GM12865 (cell line): ENCODE results near the gene CDHR3.
A peak's percentile ranks its signal among the peaks of the same experiment; 100 is the strongest.

Source experiments
- DNase-seq: peaks from one replicate; pipeline ENCODE4 v3.0.0; 2010; ENCODE audit warnings: low read depth
- H3K4me3 ChIP-seq: 2 replicates; pipeline ENCODE4 v1.5.1; 2011; ENCODE audit warnings: mild to moderate bottlenecking, low read depth, low read length, control low read depth
- TF ChIP-seq, protein P1 (sequence below): IDR thresholded peaks from 2 replicates; pipeline ENCODE4 v1.5.1; 2011; ENCODE audit warnings: low read length, control low read depth, low read depth, inconsistent platforms; ENCODE audit not compliant: insufficient read depth; ENCODE audit errors: missing control alignments

The CDHR3 gene

DNA sequence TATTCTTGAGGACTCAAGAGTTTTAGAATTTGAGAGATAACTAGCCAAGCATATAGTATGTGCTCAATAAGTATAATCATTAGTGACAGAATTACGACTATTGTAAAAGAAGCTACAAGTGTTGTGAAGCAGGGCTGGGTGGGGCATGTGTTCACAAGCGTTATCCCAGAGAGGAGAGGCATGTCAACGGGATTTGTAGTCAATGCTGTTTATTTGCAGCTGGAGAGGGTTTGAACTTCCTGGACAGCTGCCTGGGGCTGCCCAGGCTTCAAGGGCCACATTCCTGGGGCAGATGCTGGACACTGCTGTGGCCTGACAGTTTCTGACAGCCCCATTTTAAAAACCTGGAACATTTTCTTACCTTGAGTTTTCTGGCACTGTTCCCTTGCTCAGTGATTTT is 36.9 kb upstream of the CDHR3 start:
- TF ChIP-seq, protein P1, sequence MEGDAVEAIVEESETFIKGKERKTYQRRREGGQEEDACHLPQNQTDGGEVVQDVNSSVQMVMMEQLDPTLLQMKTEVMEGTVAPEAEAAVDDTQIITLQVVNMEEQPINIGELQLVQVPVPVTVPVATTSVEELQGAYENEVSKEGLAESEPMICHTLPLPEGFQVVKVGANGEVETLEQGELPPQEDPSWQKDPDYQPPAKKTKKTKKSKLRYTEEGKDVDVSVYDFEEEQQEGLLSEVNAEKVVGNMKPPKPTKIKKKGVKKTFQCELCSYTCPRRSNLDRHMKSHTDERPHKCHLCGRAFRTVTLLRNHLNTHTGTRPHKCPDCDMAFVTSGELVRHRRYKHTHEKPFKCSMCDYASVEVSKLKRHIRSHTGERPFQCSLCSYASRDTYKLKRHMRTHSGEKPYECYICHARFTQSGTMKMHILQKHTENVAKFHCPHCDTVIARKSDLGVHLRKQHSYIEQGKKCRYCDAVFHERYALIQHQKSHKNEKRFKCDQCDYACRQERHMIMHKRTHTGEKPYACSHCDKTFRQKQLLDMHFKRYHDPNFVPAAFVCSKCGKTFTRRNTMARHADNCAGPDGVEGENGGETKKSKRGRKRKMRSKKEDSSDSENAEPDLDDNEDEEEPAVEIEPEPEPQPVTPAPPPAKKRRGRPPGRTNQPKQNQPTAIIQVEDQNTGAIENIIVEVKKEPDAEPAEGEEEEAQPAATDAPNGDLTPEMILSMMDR: no peak
- DNase-seq: no peak
- H3K4me3 ChIP-seq: no peak overlapping the region

GRCh38 chr7:105931179-105931578 is 31.9 kb upstream of the CDHR3 start:
- no peak for DNase-seq
- TF ChIP-seq, protein P1: no peak
- no peak overlapping the region for H3K4me3 ChIP-seq

- TF ChIP-seq, protein P1: no peak
- no peak for DNase-seq
- H3K4me3 ChIP-seq: no peak overlapping the region
These were observed 30.1 kb upstream of the CDHR3 start for GRCh38 chr7:105932835-105933477.

DNA sequence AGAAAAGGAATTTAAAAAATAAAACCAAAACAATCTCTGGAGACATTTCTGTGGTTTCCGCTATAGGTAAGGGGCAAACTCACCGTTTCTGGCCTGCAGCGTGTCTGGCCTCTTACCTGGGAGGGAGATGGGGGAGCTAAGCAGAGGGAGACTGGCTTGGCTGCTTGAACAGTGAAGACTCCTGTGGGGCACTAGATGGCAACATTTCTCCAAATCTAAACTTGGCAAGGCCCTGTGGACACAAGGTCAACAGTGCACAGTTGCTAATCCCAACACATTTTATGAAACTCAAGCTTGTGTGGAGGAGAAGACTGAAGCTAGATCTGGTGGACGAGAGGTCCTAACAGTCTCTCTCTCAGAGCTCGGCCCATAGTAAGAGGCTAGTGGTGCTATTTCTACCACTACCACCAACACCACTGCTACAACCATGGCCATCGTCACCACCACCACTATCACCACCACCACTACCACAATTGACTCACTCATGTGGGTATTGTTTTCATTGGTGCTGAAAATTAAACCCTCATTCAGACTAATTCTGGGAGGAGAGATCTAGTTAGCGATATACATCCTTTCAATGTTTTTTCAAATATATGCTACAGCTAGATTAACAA is 28.4 kb upstream of the CDHR3 start:
- peak; percentile 40 for DNase-seq
- H3K4me3 ChIP-seq: no peak overlapping the region
- TF ChIP-seq, protein P1: peak; percentile 8

GRCh38 chr7:105935250-105935649 is 27.8 kb upstream of the CDHR3 start:
- TF ChIP-seq, protein P1: no peak
- H3K4me3 ChIP-seq: no peak overlapping the region
- DNase-seq: no peak

DNA sequence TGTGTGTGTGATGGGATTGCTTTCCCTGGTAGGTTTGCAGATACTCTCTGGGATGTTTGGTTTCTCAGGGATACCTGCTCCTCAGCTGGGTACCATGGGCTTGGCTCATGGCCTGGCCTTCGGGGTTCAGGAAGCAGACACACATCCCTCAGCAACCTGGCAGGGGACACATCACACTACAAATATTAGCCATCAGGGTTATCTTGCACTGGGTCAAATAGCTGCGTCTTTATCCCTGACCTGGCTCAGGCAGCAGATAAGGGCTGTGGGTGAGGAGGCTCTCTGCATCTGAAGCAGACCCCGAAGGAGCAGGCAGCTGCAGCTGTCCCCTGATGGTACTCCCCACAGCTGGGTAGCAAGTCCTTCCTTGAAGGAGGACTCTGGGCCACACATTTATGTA is 25.7 kb upstream of the CDHR3 start:
- H3K4me3 ChIP-seq: no peak overlapping the region
- TF ChIP-seq, protein P1: no peak
- DNase-seq: no peak

DNA sequence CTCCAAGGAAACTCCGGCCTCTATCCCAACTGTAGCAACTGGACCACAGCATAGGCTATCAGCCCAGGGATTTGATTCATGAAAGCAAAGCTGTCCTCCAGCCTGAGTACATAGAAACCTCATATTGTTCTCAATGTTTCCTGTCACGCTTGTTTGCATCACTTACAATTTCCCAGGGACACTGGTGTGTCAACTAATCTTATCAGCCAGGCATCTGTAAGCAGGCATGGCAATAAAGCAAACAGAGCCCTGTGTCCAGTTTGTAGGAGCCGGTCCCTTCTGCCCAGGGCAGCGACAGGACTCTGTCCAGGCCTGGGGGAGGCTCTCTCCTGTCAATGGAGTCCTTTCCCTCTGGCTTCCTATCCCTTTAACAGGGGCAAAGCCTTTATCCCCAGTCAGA is 23.0 kb upstream of the CDHR3 start:
- no peak for DNase-seq
- TF ChIP-seq, protein P1: no peak
- no peak overlapping the region for H3K4me3 ChIP-seq
